ENCODE measurements around the gene SERGEF.

- no peak for TF ChIP-seq POLR2AphosphoS5 (IDR thresholded peaks at IDR 0.05)
- no peak for TF ChIP-seq EP300 (IDR thresholded peaks at IDR 0.05)
- no peak for TF ChIP-seq CTCF (IDR thresholded peaks at IDR 0.05)
- no peak for TF ChIP-seq POLR2A (IDR thresholded peaks at IDR 0.05)
These were observed 257.0 kb downstream of the SERGEF start for GRCh38 chr11:17755891-17756290.
